CD4-positive, alpha-beta memory T cell (primary cell): ENCODE measurements around the gene METTL15. TPM values are rescaled to one million over a fixed set of nuclear protein-coding genes. Genes with fewer than 3 reads are reported as not detected.
A peak's percentile ranks its signal among the peaks of the same experiment; 100 is the strongest.

Experiments
- CTCF ChIA-PET: fragments of 350-600 bp; sonication (Branson Sonifier 250); formaldehyde crosslinking; loops from one replicate; lab custom pipeline; 2021; ENCODE audit warnings: inconsistent platforms; ENCODE audit not compliant: partially characterized antibody; lab: Charles Lee
- POLR2A ChIA-PET: fragments of 350-600 bp; sonication (Branson Sonifier 250); formaldehyde crosslinking; loops from one replicate; lab custom pipeline; 2021; ENCODE audit not compliant: partially characterized antibody; lab: Charles Lee
- DNase-seq, 5 donors: peaks; one replicate each; pipeline versions ENCODE4 v3.0.0 to v3.0.0-alpha.2; 2020 to 2022; ENCODE audit warnings: mixed read lengths in 1 of 5
- H3K27ac ChIP-seq: one replicate; pipeline ENCODE4 v1.7.0; 2013; ENCODE audit warnings: low read depth, low read length
- H3K27me3 ChIP-seq: 2 replicates; pipeline ENCODE4 v1.7.0; 2013; ENCODE audit warnings: mild to moderate bottlenecking, low read length, moderate library complexity; ENCODE audit not compliant: insufficient read depth
- H3K36me3 ChIP-seq: 2 replicates; pipeline ENCODE4 v1.7.0; 2013; ENCODE audit warnings: mild to moderate bottlenecking, low read length, moderate library complexity; ENCODE audit not compliant: insufficient read depth
- H3K4me1 ChIP-seq: 2 replicates; pipeline ENCODE4 v1.7.0; 2013; ENCODE audit warnings: mild to moderate bottlenecking, low read length, moderate library complexity; ENCODE audit not compliant: insufficient read depth
- H3K4me3 ChIP-seq, 2 donors: one replicate each; pipeline ENCODE4 v1.7.0; 2013; ENCODE audit warnings: low read length in 2 of 2, mild to moderate bottlenecking in 1 of 2
- H3K9me3 ChIP-seq, 2 donors: one replicate each; pipeline ENCODE4 v1.7.0; 2013; ENCODE audit warnings: low read length in 2 of 2, control low read depth in 1 of 2; ENCODE audit not compliant: control insufficient read depth in 1 of 2
- H3K27ac Mint-ChIP-seq, 7 donors: one replicate each; pipeline ENCODE4 v1.8.0; 2020 to 2021; ENCODE audit warnings: mixed read lengths in 7 of 7, mild to moderate bottlenecking in 6 of 7, inconsistent platforms in 3 of 7, moderate library complexity in 3 of 7
- H3K27me3 Mint-ChIP-seq, 2 donors: one replicate each; pipeline ENCODE4 v1.8.0; 2020 to 2021; ENCODE audit warnings: mixed read lengths in 2 of 2
- H3K36me3 Mint-ChIP-seq, 2 donors: one replicate each; pipeline ENCODE4 v1.8.0; 2020 to 2021; ENCODE audit warnings: mixed read lengths in 2 of 2, inconsistent platforms in 1 of 2, mild to moderate bottlenecking in 1 of 2
- H3K4me1 Mint-ChIP-seq, 4 donors: one replicate each; pipeline ENCODE4 v1.8.0; 2020 to 2021; ENCODE audit warnings: mixed read lengths in 4 of 4, mild to moderate bottlenecking in 1 of 4
- H3K4me3 Mint-ChIP-seq, 8 donors: one replicate each; pipeline ENCODE4 v1.8.0; 2020 to 2021; ENCODE audit warnings: mixed read lengths in 8 of 8, mild to moderate bottlenecking in 7 of 8, moderate library complexity in 6 of 8, inconsistent platforms in 3 of 8
- H3K9me3 Mint-ChIP-seq, 8 donors: one replicate each; pipeline ENCODE4 v1.8.0; 2020 to 2021; ENCODE audit warnings: mixed read lengths in 8 of 8, mild to moderate bottlenecking in 5 of 8, inconsistent platforms in 3 of 8, moderate library complexity in 1 of 8
- intact Hi-C: fragments of 100-400 bp; cut with micrococcal nuclease; formaldehyde crosslinking; loops from one replicate; pipeline ENCODE4 v1.15.1; 2023
- polyA plus RNA-seq, 2 donors: library from polyadenylated mRNA; unstranded; fragments of 300-500 nt; fragmentation: Illumina TruSeq; gene quantifications; one replicate each; pipeline ENCODE4 v1.2.3, GENCODE V29; 2021
- total RNA-seq, 2 experiments: library from RNA; stranded (reverse); gene quantifications; one replicate each; pipeline ENCODE4 v1.2.3, GENCODE V29; 2021

Gene METTL15, protein sequence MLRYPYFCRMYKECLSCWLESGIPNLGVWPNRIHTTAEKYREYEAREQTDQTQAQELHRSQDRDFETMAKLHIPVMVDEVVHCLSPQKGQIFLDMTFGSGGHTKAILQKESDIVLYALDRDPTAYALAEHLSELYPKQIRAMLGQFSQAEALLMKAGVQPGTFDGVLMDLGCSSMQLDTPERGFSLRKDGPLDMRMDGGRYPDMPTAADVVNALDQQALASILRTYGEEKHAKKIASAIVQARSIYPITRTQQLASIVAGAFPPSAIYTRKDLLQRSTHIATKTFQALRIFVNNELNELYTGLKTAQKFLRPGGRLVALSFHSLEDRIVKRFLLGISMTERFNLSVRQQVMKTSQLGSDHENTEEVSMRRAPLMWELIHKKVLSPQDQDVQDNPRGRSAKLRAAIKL
- total RNA-seq (10 to 100 TPM; 11.8 to 14.0 TPM), polyA plus RNA-seq (1 to 10 TPM; 6.6 to 7.3 TPM)

DNA sequence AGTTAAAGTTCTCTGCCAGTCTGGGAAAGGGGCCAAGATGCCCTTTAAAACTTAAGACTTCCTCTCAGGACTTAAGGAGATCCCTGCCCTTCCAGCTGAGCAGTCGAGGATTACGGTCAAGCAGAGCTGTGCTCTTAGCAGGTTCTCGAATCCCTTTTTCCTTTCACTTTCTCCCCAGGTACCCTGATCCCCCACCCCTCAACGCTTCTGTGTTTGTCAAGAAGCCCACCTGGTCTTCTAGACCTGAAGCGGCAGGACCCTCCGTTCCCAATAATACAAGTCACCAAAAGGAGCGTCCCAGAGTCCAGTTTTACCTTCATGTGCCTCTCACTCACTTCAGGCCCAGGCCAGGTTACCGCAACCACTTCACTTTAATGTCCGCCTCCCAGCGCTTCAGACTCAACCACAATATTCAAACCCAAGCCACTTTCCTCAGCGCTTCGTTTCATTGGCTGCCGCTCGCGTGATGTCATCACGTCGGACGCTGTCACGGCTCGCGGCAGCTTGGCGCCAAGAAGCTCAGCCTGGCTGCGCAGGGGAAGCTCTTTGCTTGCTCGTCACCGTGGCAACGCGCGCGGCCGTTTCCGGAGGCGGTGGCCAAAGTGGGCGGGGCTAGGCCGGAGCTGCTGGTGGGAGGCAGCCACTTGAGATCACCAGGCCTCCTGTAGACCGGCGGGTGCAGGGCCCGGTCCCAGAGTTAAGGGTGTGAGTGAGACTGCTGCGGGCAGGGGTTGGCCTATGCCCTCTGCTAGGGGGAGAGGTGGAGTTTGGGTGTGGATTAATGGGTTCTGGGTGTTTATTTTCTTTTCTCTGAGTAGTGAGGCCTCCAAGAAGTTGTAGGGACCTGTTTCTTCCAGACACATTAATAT, at the start of gene METTL15, which contains the start of gene KIF18A:
TSS of gene METTL15 (plus strand) at position 639 of the 869 bp plus-strand sequence. CDS start 4,947 bp downstream, outside the sequence.
TSS of gene KIF18A (minus strand) at position 407 of the 869 bp plus-strand sequence. CDS start 10,209 bp downstream, outside the sequence.
- H3K4me1 ChIP-seq: peaks cover 62% of the 10 kb centered on the region
- intact Hi-C loops: loop anchor here (1.0 to 2.0 kb wide), 2 partner anchors 602 to 745 kb away; partner anchors contain the start of genes CCDC34 and LIN7C
- peak within 1 kb of the TSS; percentile 88 for H3K27ac ChIP-seq
- H3K4me3 Mint-ChIP-seq: peak within 1 kb of the TSS; percentile 91 to 99 (median 94)
- H3K27me3 ChIP-seq: no peaks in the 10 kb centered on the region
- ChIA-PET CTCF (interaction anchor here (0.7 to 1.6 kb wide), 3 partner anchors 10 to 28 kb away, joined by 3 to 7 read pairs (median 3); no protein-coding TSS in a partner anchor), POLR2A (interaction anchor here (0.6 to 1.0 kb wide), 4 partner anchors 8 to 29 kb away, joined by 3 to 4 read pairs (median 3); no protein-coding TSS in a partner anchor)
- peaks cover 4 to 23% of the 10 kb centered on the region in 2 donors for H3K36me3 Mint-ChIP-seq
- peak within 1 kb of the TSS; percentile 95 to 100 (median 99) for H3K27ac Mint-ChIP-seq
- H3K36me3 ChIP-seq: no peaks in the 10 kb centered on the region
- peak within 1 kb of the TSS; percentile 64 to 74 for H3K4me3 ChIP-seq
- H3K27me3 Mint-ChIP-seq: no peaks in the 10 kb centered on the region
- peak; percentile 96 to 98 (median 97) for DNase-seq
- peaks cover 0 to 2% (median 0%) of the 10 kb centered on the region in 8 donors for H3K9me3 Mint-ChIP-seq
- no peaks in the 10 kb centered on the region for H3K9me3 ChIP-seq
- H3K4me1 Mint-ChIP-seq: peaks cover 36 to 71% (median 54%) of the 10 kb centered on the region in 4 donors

DNA sequence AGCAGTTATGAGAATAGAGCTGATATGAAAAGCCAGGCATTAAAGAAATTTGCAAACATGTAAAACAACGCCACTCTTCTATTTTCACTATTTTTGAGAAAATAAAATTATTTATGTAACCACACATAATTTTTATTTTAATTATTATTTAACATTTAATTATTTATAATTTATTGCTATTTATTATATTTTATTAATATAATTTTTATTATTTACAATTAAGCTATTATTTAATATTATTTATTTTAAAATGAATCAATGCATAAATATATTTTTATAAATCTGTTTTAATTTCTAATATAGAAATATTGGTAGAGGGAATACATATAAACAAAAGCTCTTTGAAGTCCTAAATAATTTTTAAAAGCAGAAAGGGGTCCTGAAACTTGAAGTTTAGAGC, 36.9 kb upstream of the METTL15 start:
- no peak overlapping the region for H3K27ac ChIP-seq
- Mint-ChIP-seq H3K4me3 (no peak overlapping the region), H3K9me3 (no peaks in the 10 kb centered on the region), H3K27me3 (no peaks in the 10 kb centered on the region), H3K4me1 (no peaks in the 10 kb centered on the region), H3K36me3 (no peaks in the 10 kb centered on the region), H3K27ac (no peak overlapping the region)
- no peaks in the 10 kb centered on the region for H3K36me3 ChIP-seq
- H3K4me3 ChIP-seq: no peak overlapping the region
- intact Hi-C loops: loop anchor here (5.0 kb wide), 1 partner anchor 116 kb away; no protein-coding TSS in a partner anchor
- H3K9me3 ChIP-seq: no peaks in the 10 kb centered on the region
- no peaks in the 10 kb centered on the region for H3K4me1 ChIP-seq
- ChIA-PET POLR2A (no interaction called here), CTCF (no interaction called here)
- no peak for DNase-seq
- H3K27me3 ChIP-seq: no peaks in the 10 kb centered on the region

GRCh38 chr11:28072321-28072720, 35.9 kb upstream of the METTL15 start:
- no peaks in the 10 kb centered on the region for H3K36me3 Mint-ChIP-seq
- no peaks in the 10 kb centered on the region for H3K9me3 Mint-ChIP-seq
- CTCF ChIA-PET: no interaction called here
- intact Hi-C loops: loop anchor here (5.0 kb wide), 1 partner anchor 115 kb away; no protein-coding TSS in a partner anchor
- H3K9me3 ChIP-seq: no peaks in the 10 kb centered on the region
- no peaks in the 10 kb centered on the region for H3K27me3 Mint-ChIP-seq
- DNase-seq: no peak
- H3K4me3 ChIP-seq: no peak overlapping the region
- no peaks in the 10 kb centered on the region for H3K36me3 ChIP-seq
- peak overlapping the region in 1 of 7 donors; percentile 1 for H3K27ac Mint-ChIP-seq
- no peaks in the 10 kb centered on the region for H3K4me1 ChIP-seq
- H3K27me3 ChIP-seq: no peaks in the 10 kb centered on the region
- no peak overlapping the region for H3K4me3 Mint-ChIP-seq
- POLR2A ChIA-PET: no interaction called here
- H3K27ac ChIP-seq: no peak overlapping the region
- H3K4me1 Mint-ChIP-seq: no peaks in the 10 kb centered on the region

DNA sequence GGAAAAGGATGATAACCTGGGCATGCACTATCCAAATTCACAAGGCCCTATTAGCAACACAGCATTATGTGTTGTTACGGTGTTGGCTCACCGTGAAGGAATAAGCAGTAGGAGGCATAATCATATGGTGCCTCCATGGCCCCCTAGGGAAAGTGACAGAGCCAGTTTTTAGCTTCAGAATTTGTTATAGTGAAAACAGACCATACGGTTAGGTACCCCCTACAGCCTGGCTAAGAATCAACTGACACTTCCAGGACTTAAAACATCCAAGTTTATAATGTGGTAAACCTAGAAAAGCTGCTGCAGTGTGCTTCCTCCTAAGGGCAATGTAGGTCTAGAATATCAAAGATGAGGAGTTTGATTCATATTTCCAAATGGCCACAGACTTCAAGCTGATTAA, 30.7 kb upstream of the METTL15 start:
- Mint-ChIP-seq H3K36me3 (no peaks in the 10 kb centered on the region), H3K4me1 (no peaks in the 10 kb centered on the region), H3K4me3 (no peak overlapping the region), H3K27ac (no peak overlapping the region), H3K27me3 (no peaks in the 10 kb centered on the region), H3K9me3 (no peaks in the 10 kb centered on the region)
- ChIA-PET CTCF (no interaction called here), POLR2A (no interaction called here)
- H3K27me3 ChIP-seq: no peaks in the 10 kb centered on the region
- no peak overlapping the region for H3K4me3 ChIP-seq
- H3K4me1 ChIP-seq: no peaks in the 10 kb centered on the region
- no peaks in the 10 kb centered on the region for H3K9me3 ChIP-seq
- intact Hi-C loops: no loop called here
- H3K36me3 ChIP-seq: no peaks in the 10 kb centered on the region
- no peak overlapping the region for H3K27ac ChIP-seq
- no peak for DNase-seq

DNA sequence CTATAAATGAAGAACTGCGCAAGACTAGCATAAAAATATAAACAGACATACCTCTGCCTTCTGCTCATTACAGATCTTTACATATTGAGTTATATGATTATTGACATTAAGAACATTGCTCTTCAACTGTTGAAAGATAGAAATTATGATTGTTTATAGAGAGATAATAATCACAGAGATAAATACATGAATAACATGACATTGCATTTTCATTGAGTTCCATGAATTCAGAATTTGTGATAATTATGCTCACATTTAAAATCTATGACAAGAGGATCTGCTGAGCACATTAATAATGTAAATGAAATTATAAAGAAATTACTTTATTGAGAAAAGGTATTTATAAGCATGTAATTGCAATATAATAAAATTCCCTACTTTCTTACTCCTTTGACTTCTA, 25.1 kb upstream of the METTL15 start:
- H3K27me3 ChIP-seq: no peaks in the 10 kb centered on the region
- Mint-ChIP-seq H3K27ac (no peak overlapping the region), H3K4me1 (no peaks in the 10 kb centered on the region), H3K36me3 (no peaks in the 10 kb centered on the region), H3K9me3 (no peaks in the 10 kb centered on the region), H3K4me3 (no peak overlapping the region), H3K27me3 (no peaks in the 10 kb centered on the region)
- ChIA-PET POLR2A (no interaction called here), CTCF (no interaction called here)
- H3K27ac ChIP-seq: no peak overlapping the region
- no peak overlapping the region for H3K4me3 ChIP-seq
- H3K36me3 ChIP-seq: no peaks in the 10 kb centered on the region
- H3K4me1 ChIP-seq: no peaks in the 10 kb centered on the region
- intact Hi-C loops: no loop called here
- DNase-seq: no peak
- no peaks in the 10 kb centered on the region for H3K9me3 ChIP-seq

GRCh38 chr11:28086569-28086968, 21.6 kb upstream of the METTL15 start:
- ChIA-PET CTCF (interaction anchor here (1.4 kb wide), 1 partner anchor 9 kb away, joined by 3 read pairs; no protein-coding TSS in a partner anchor), POLR2A (interaction anchor here (1.2 kb wide), 1 partner anchor 21 kb away, joined by 4 read pairs; the partner anchor contains the start of genes KIF18A and METTL15)
- H3K27me3 Mint-ChIP-seq: no peaks in the 10 kb centered on the region
- intact Hi-C loops: no loop called here
- H3K4me3 Mint-ChIP-seq: no peak overlapping the region
- no peaks in the 10 kb centered on the region for H3K4me1 Mint-ChIP-seq
- Histone ChIP-seq H3K9me3 (no peaks in the 10 kb centered on the region), H3K27ac (no peak overlapping the region), H3K4me1 (no peaks in the 10 kb centered on the region), H3K36me3 (no peaks in the 10 kb centered on the region), H3K4me3 (no peak overlapping the region), H3K27me3 (no peaks in the 10 kb centered on the region)
- no peak overlapping the region for H3K27ac Mint-ChIP-seq
- no peaks in the 10 kb centered on the region for H3K9me3 Mint-ChIP-seq
- DNase-seq: no peak
- H3K36me3 Mint-ChIP-seq: no peaks in the 10 kb centered on the region
